Measurements from ENCODE around the gene TULP1.
"Not testable (repeated sequence)": the region's sequence is repeated elsewhere in the genome, so short reads cannot be mapped to it uniquely, and the experiment has no call there.

TULP1 gene

GRCh38 chr6:35522151-35522550, 9.5 kb upstream of the TULP1 start:
- no peak for DNase-seq (ENCODE audit: low read depth in 2 of 3, low spot score in 1 of 3)

GRCh38 chr6:35521235-35521634, 8.5 kb upstream of the TULP1 start:
- DNase-seq (ENCODE audit: low read depth in 2 of 3, low spot score in 1 of 3): no peak

GRCh38 chr6:35519313-35520015, 6.8 kb upstream of the TULP1 start:
- no peak for DNase-seq (ENCODE audit: low read depth in 2 of 3, low spot score in 1 of 3)

GRCh38 chr6:35518566-35519312, 6.0 kb upstream of the TULP1 start:
- DNase-seq (ENCODE audit: low read depth in 2 of 3, low spot score in 1 of 3): no peak

- DNase-seq (ENCODE audit: low read depth in 2 of 3, low spot score in 1 of 3): not testable (repeated sequence)
Observed at GRCh38 chr6:35517978-35518377, 5.3 kb upstream of the TULP1 start.

GRCh38 chr6:35516712-35517111, 4.0 kb upstream of the TULP1 start:
- no peak for DNase-seq (ENCODE audit: low read depth in 2 of 3, low spot score in 1 of 3)

GRCh38 chr6:35515939-35516338, 3.2 kb upstream of the TULP1 start:
- not testable (repeated sequence) for DNase-seq (ENCODE audit: low read depth in 2 of 3, low spot score in 1 of 3)

GRCh38 chr6:35514587-35514986, 1.9 kb upstream of the TULP1 start:
- DNase-seq (ENCODE audit: low read depth in 2 of 3, low spot score in 1 of 3): no peak

- DNase-seq (ENCODE audit: low read depth in 2 of 3, low spot score in 1 of 3): no peak
Observed at GRCh38 chr6:35512006-35512405, 690 bp downstream of the TULP1 start.

GRCh38 chr6:35511562-35511941, 1.1 kb downstream of the TULP1 start:
- DNase-seq (ENCODE audit: low read depth in 2 of 3, low spot score in 1 of 3): no peak

- no peak for DNase-seq (ENCODE audit: low read depth in 2 of 3, low spot score in 1 of 3)
Observed at GRCh38 chr6:35510916-35511561, 1.7 kb downstream of the TULP1 start.

- no peak for DNase-seq (ENCODE audit: low read depth in 2 of 3, low spot score in 1 of 3)
Observed at GRCh38 chr6:35508542-35508941, 4.2 kb downstream of the TULP1 start.

GRCh38 chr6:35508027-35508426, 4.7 kb downstream of the TULP1 start:
- DNase-seq (ENCODE audit: low read depth in 2 of 3, low spot score in 1 of 3): no peak

GRCh38 chr6:35507221-35507620, 5.5 kb downstream of the TULP1 start:
- DNase-seq (ENCODE audit: low read depth in 2 of 3, low spot score in 1 of 3): no peak

- DNase-seq (ENCODE audit: low read depth in 2 of 3, low spot score in 1 of 3): no peak
Observed at GRCh38 chr6:35506536-35506935, 6.2 kb downstream of the TULP1 start.

GRCh38 chr6:35505999-35506412, 6.7 kb downstream of the TULP1 start:
- DNase-seq (ENCODE audit: low read depth in 2 of 3, low spot score in 1 of 3): no peak

GRCh38 chr6:35503534-35503933, 9.2 kb downstream of the TULP1 start:
- DNase-seq (ENCODE audit: low read depth in 2 of 3, low spot score in 1 of 3): no peak

- DNase-seq (ENCODE audit: low read depth in 2 of 3, low spot score in 1 of 3): no peak
Observed at GRCh38 chr6:35501784-35502183, 10.9 kb downstream of the TULP1 start.

GRCh38 chr6:35500782-35501181, 11.9 kb downstream of the TULP1 start:
- DNase-seq (ENCODE audit: low read depth in 2 of 3, low spot score in 1 of 3): no peak

GRCh38 chr6:35499372-35499771, 13.3 kb downstream of the TULP1 start:
- DNase-seq (ENCODE audit: low read depth in 2 of 3, low spot score in 1 of 3): no peak

GRCh38 chr6:35498422-35499067, 14.2 kb downstream of the TULP1 start:
- no peak for DNase-seq (ENCODE audit: low read depth in 2 of 3, low spot score in 1 of 3)
